Erythroblast (primary cell): ENCODE measurements around the gene CELF2.

ENCODE experiments used
- GATA1 ChIP-seq: IDR thresholded peaks from 2 replicates; pipeline ENCODE4 v1.6.1; 2011; ENCODE audit warnings: low read depth, mild to moderate bottlenecking, control low read depth, low read length, moderate library complexity
- POLR2A ChIP-seq: IDR thresholded peaks from 2 replicates; pipeline ENCODE4 v1.6.1; 2011; ENCODE audit warnings: mild to moderate bottlenecking, low read length

- TF ChIP-seq POLR2A (no peak), GATA1 (no peak)
Observed at GRCh38 chr10:11270858-11271179, 253.1 kb downstream of the CELF2 start.
